ENCODE measurements around the gene MAPK10. TPM values are rescaled to one million over a fixed set of nuclear protein-coding genes. Genes with fewer than 3 reads are reported as not detected.

MAPK10 gene
- total RNA-seq, 1 donor from 2014 or later: 3.0 TPM

GRCh38 chr4:86286726-86287125 lies 73.1 kb downstream of the MAPK10 start:
- intact Hi-C loops (cut with DNase I): no loop called here
- no peak for DNase-seq (ENCODE audit: low spot score)

GRCh38 chr4:86283371-86283770 lies 76.5 kb downstream of the MAPK10 start:
- intact Hi-C loops (cut with DNase I): no loop called here

GRCh38 chr4:86280246-86280645 lies 79.6 kb downstream of the MAPK10 start:
- intact Hi-C loops (cut with DNase I): no loop called here
- DNase-seq (ENCODE audit: low spot score): no peak

More at GRCh38 chr4:86283371-86283770, 76.5 kb downstream of the MAPK10 start:
- DNase-seq (ENCODE audit: low spot score): no peak

- intact Hi-C loops (cut with DNase I): no loop called here
- no peak for DNase-seq (ENCODE audit: low spot score)
Measured at GRCh38 chr4:86279293-86279960, 80.4 kb downstream of the MAPK10 start.

GRCh38 chr4:86278126-86278525 lies 81.7 kb downstream of the MAPK10 start:
- DNase-seq (ENCODE audit: low spot score): no peak
- intact Hi-C loops (cut with DNase I): no loop called here

- DNase-seq (ENCODE audit: low spot score): no peak
- intact Hi-C loops (cut with DNase I): no loop called here
Measured at GRCh38 chr4:86274642-86275041, 85.2 kb downstream of the MAPK10 start.

- intact Hi-C loops (cut with DNase I): no loop called here
- DNase-seq (ENCODE audit: low spot score): no peak
Measured at GRCh38 chr4:86272669-86273068, 87.2 kb downstream of the MAPK10 start.

- intact Hi-C loops (cut with DNase I): no loop called here
- no peak for DNase-seq (ENCODE audit: low spot score)
Measured at GRCh38 chr4:86271057-86271456, 88.8 kb downstream of the MAPK10 start.

- no peak for DNase-seq (ENCODE audit: low spot score)
- intact Hi-C loops (cut with DNase I): no loop called here
Measured at GRCh38 chr4:86269354-86269753, 90.5 kb downstream of the MAPK10 start.

- intact Hi-C loops (cut with DNase I): no loop called here
Measured at GRCh38 chr4:86264241-86264640, 95.6 kb downstream of the MAPK10 start.

GRCh38 chr4:86261636-86262035 lies 98.2 kb downstream of the MAPK10 start:
- no peak for DNase-seq (ENCODE audit: low spot score)
- intact Hi-C loops (cut with DNase I): no loop called here

More at GRCh38 chr4:86264241-86264640, 95.6 kb downstream of the MAPK10 start:
- no peak for DNase-seq (ENCODE audit: low spot score)

GRCh38 chr4:86256086-86256485 lies 103.8 kb downstream of the MAPK10 start:
- DNase-seq (ENCODE audit: low spot score): no peak
- intact Hi-C loops (cut with DNase I): no loop called here

- DNase-seq (ENCODE audit: low spot score): no peak
- intact Hi-C loops (cut with DNase I): no loop called here
Measured at GRCh38 chr4:86250619-86251018, 109.2 kb downstream of the MAPK10 start.

- intact Hi-C loops (cut with DNase I): no loop called here
- DNase-seq (ENCODE audit: low spot score): no peak
Measured at GRCh38 chr4:86250006-86250405, 109.8 kb downstream of the MAPK10 start.

- intact Hi-C loops (cut with DNase I): no loop called here
- no peak for DNase-seq (ENCODE audit: low spot score)
Measured at GRCh38 chr4:86249074-86249473, 110.8 kb downstream of the MAPK10 start.

GRCh38 chr4:86247906-86248305 lies 111.9 kb downstream of the MAPK10 start:
- no peak for DNase-seq (ENCODE audit: low spot score)
- intact Hi-C loops (cut with DNase I): no loop called here

GRCh38 chr4:86247320-86247719 lies 112.5 kb downstream of the MAPK10 start:
- intact Hi-C loops (cut with DNase I): no loop called here
- DNase-seq (ENCODE audit: low spot score): no peak

GRCh38 chr4:86243750-86244149 lies 116.1 kb downstream of the MAPK10 start:
- no peak for DNase-seq (ENCODE audit: low spot score)
- intact Hi-C loops (cut with DNase I): no loop called here

- DNase-seq (ENCODE audit: low spot score): no peak
- intact Hi-C loops (cut with DNase I): no loop called here
Measured at GRCh38 chr4:86242677-86243076, 117.2 kb downstream of the MAPK10 start.

GRCh38 chr4:86235549-86235948 lies 124.3 kb downstream of the MAPK10 start:
- no peak for DNase-seq (ENCODE audit: low spot score)
- intact Hi-C loops (cut with DNase I): no loop called here

- intact Hi-C loops (cut with DNase I): no loop called here
- no peak for DNase-seq (ENCODE audit: low spot score)
Measured at GRCh38 chr4:86233681-86234080, 126.2 kb downstream of the MAPK10 start.

- intact Hi-C loops (cut with DNase I): no loop called here
- DNase-seq (ENCODE audit: low spot score): no peak
Measured at GRCh38 chr4:86233090-86233489, 126.8 kb downstream of the MAPK10 start.

Data from cardiac septum (tissue), 1 donor.